AG04449 (cell line): ENCODE measurements around the gene GNAO1.

Experiments
- CTCF ChIA-PET: fragments of 350-600 bp; formaldehyde crosslinking; extraction: SDS; loops from one replicate; lab custom pipeline; 2021; ENCODE audit warnings: antibody characterized with exemption; lab: Yijun Ruan, JAX
- POLR2A ChIA-PET: fragments of 400-600, 350-600 bp; formaldehyde crosslinking; extraction: SDS; loops from one replicate; lab custom pipeline; 2020; ENCODE audit warnings: antibody characterized with exemption, inconsistent platforms; lab: Yijun Ruan, JAX
- DNase-seq: peaks from one replicate; pipeline ENCODE4 v3.0.0-alpha.2; 2010; ENCODE audit warnings: low read depth, low spot score
- H3K4me3 ChIP-seq: 2 replicates; pipeline ENCODE4 v1.5.1; 2011; ENCODE audit warnings: low read depth, mild to moderate bottlenecking, control low read depth, low read length
- CTCF ChIP-seq: IDR thresholded peaks from one replicate; pipeline ENCODE4 v1.5.1; 2011; ENCODE audit warnings: mild to moderate bottlenecking, moderate library complexity, low read length, control low read depth, inconsistent platforms; ENCODE audit not compliant: insufficient read depth; ENCODE audit errors: missing control alignments

GNAO1 gene

GRCh38 chr16:56270828-56271227 is 79.5 kb downstream of the GNAO1 start:
- no peak for TF ChIP-seq CTCF
- CTCF ChIA-PET: interaction anchor here (1.1 to 3.8 kb wide), 12 partner anchors 11 to 85 kb away, joined by 4 to 47 read pairs (median 8); no protein-coding TSS in a partner anchor

GRCh38 chr16:56272583-56272894 is 81.2 kb downstream of the GNAO1 start:
- no peak for TF ChIP-seq CTCF
- POLR2A ChIA-PET: no interaction called here
- CTCF ChIA-PET: interaction anchor here (1.3 to 3.8 kb wide), 3 partner anchors 8 to 84 kb away, joined by 3 to 25 read pairs (median 4); no protein-coding TSS in a partner anchor
- no peak for DNase-seq
- no peak overlapping the region for H3K4me3 ChIP-seq

More at GRCh38 chr16:56270828-56271227, 79.5 kb downstream of the GNAO1 start:
- H3K4me3 ChIP-seq: no peak overlapping the region
- POLR2A ChIA-PET: no interaction called here
- DNase-seq: no peak

GRCh38 chr16:56273615-56274014 is 82.3 kb downstream of the GNAO1 start:
- DNase-seq: no peak
- no peak for TF ChIP-seq CTCF
- ChIA-PET POLR2A (interaction anchor here (1.0 kb wide), 1 partner anchor 21 kb away, joined by 5 read pairs; no protein-coding TSS in a partner anchor), CTCF (interaction anchor here (1.0 kb wide), 1 partner anchor 328 kb away, joined by 3 read pairs; no protein-coding TSS in a partner anchor)
- no peak overlapping the region for H3K4me3 ChIP-seq

GRCh38 chr16:56274369-56274768 is 83.1 kb downstream of the GNAO1 start:
- ChIA-PET POLR2A (interaction anchor here (0.6 kb wide), 1 partner anchor 26 kb away, joined by 3 read pairs; no protein-coding TSS in a partner anchor), CTCF (interaction anchor here (1.0 kb wide), 1 partner anchor 328 kb away, joined by 3 read pairs; no protein-coding TSS in a partner anchor)
- no peak for TF ChIP-seq CTCF
- H3K4me3 ChIP-seq: no peak overlapping the region
- no peak for DNase-seq

- H3K4me3 ChIP-seq: no peak overlapping the region
- TF ChIP-seq CTCF: no peak
- ChIA-PET CTCF (no interaction called here), POLR2A (no interaction called here)
- DNase-seq: no peak
These were observed 83.8 kb downstream of the GNAO1 start for GRCh38 chr16:56275076-56275475.

GRCh38 chr16:56275801-56276200 is 84.5 kb downstream of the GNAO1 start:
- H3K4me3 ChIP-seq: no peak overlapping the region
- DNase-seq: no peak
- ChIA-PET POLR2A (no interaction called here), CTCF (interaction anchor here (2.3 kb wide), 1 partner anchor 11 kb away, joined by 9 read pairs; no protein-coding TSS in a partner anchor)
- no peak for TF ChIP-seq CTCF
